Hindlimb muscle (tissue), 1 donor: ENCODE data around the gene PPID. TPM values are rescaled to one million over a fixed set of nuclear protein-coding genes. Genes with fewer than 3 reads are reported as not detected.
A peak's percentile ranks its signal among the peaks of the same experiment; 100 is the strongest.
"Not testable (repeated sequence)": the region's sequence is repeated elsewhere in the genome, so short reads cannot be mapped to it uniquely, and the experiment has no call there.

Experiments used
- DNase-seq: peaks from one replicate; pipeline ENCODE4 v3.0.0-alpha.2; 2013
- polyA plus RNA-seq: library from polyadenylated mRNA; unstranded; fragments of 120-200 nt; gene quantifications from one replicate; pipeline ENCODE4 v1.2.1, GENCODE V29; 2013; ENCODE audit not compliant: insufficient read length

Gene PPID
- polyA plus RNA-seq, result 44.8 TPM

DNA sequence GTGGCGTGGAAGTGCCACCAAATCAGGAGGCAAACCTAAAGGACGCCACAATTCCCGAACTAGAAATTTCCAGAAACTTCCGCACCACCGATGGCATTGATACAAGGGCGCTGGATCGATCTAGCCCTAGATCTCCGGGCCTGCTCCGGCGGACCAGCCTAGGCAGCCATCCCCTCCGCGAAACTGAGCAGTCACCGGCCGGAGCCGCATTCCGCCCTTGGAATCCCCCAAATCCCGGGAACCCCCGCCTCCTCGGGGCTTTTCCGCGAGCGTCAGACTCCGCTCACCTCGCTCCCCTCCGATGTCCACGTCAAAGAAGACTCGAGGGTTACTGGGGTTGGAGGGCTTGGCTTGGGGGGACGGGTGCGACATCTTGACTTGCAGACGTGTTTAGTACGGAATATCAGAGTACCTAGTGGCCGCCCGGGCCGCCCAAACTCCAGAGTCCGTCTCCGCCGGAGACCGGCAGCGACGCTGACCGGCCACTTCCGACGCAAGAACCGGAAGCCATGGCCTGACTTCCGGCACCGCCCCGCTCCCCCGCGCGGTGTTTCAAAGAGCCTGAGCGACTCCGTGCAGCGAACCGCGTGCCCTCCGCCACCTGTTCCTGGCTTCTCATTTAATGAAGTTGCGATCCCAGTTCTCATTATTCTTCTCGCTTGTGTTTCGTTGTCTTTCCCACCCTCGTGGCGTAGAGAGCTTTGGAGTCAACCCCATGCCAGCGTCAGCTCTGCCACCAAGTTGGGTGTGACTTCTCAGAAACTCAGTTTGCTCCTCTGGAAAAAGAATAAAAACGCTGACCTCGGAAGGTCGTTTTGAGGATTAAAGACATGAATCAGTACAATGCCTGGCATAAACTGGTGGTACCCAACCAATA lies at the start of gene PPID:
Gene PPID (minus strand): TSS at position 480 of the 877 bp plus-strand sequence. CDS start 108 bp downstream, at position 372.
- DNase-seq, result peak; percentile 90

DNA sequence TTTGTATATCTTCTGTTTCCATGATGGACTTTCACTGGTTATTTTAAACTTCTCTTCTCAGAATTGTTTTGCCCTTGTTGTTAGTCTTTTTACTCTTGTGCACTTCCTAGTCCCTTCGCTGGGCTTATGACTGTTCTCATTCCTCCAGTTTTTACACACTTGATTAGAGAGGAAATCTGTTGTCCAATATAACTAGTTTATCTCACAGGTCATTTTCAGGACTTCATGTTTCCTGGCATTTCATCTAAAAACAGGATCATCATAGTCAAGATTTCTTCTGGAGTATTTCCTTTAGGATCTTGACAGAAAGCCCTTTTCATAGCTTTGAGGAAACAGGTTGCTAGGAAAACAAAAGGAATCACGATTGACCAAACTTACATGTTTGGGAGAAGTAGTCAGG lies 48.6 kb upstream of the PPID start:
- DNase-seq, result no peak

DNA sequence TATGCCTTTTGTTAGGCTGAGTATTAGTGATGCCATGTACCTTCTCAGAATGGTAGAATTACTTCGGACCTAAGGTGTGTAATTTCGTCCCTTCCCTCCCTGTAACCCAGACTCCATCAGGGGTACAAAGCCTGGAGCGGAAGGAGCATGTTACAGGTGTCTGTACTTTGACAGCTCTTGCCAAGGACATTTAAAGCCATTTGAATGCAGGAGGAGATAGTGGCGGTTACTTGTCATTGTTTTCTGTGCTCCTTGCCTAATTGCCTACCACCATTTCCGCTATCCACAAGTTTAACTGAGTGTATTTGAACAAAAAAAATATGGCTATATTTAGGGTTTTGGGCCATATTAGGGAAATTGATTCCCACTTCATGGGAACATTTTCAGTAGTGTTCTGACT lies 47.5 kb upstream of the PPID start:
- DNase-seq, result no peak

GRCh38 chr4:158769175-158769921 lies 46.2 kb upstream of the PPID start:
- DNase-seq, result peak; percentile 49

DNA sequence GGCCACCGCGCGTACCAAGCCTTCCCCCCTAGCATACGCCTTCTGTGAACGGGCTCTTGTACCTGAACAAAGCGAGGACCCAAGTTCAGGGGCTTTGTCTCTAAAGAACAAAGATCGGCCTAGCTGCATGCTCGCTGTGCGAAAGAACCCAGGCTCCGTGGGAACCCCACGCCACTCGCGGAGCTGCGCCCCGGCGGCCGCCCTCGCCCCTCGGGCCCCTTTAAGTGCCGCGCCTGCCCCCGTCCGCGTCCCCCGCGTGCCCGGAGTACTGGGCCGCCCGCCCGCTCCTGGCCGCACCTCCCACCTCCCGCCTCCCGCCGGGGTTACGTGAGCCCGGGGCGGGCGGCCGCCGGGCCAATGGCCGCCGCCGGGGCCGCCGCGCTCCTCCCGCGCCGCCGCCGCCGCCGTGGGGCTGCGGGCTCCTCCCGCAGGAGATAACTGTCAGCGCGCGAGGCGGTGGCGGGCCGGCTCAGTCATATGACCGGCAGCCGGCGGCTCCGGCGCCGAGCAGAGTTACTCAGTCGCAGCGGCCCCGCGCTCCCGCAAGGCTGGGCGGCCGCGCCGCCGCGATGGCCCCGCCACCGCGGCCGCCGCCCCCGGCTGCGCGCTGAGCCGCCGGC lies 45.5 kb upstream of the PPID start, which contains the start of gene FNIP2:
Gene FNIP2 (plus strand): TSS at position 472 of the 620 bp plus-strand sequence. CDS start 187 bp downstream, outside the sequence.
- peak; percentile 83 for DNase-seq

- DNase-seq, result no peak
Measured at GRCh38 chr4:158767451-158767850, 44.3 kb upstream of the PPID start.

DNA sequence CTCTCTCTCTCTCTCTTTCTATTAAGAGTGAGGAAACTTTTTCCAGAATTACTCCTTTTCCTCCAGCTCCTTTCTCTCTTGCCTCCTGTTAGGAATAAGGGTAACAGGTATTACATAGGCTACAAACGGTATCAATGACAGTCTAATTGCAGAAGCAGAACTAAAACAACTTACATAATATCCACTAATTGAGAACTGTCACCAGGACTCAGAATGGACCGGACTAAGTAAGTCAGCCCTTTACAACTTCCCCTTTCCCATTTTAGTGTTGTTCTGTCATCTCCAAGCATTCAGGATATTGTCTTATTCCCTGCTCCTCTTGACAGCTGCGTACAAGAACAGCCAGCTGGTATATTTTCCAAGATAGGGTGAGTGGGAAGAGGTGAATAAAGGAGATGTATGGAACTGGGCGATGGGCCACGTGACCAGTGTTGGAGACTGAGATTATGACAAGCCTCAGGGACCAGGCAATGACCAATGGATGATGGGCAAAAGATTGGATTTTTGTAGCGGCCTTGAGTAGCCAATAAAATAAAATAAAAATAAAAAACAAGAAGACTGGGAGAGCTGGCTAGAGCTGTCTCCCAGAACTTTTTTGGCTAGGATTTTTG lies 43.3 kb upstream of the PPID start:
- no peak for DNase-seq

- no peak for DNase-seq
Measured at GRCh38 chr4:158763462-158763861, 40.3 kb upstream of the PPID start.

DNA sequence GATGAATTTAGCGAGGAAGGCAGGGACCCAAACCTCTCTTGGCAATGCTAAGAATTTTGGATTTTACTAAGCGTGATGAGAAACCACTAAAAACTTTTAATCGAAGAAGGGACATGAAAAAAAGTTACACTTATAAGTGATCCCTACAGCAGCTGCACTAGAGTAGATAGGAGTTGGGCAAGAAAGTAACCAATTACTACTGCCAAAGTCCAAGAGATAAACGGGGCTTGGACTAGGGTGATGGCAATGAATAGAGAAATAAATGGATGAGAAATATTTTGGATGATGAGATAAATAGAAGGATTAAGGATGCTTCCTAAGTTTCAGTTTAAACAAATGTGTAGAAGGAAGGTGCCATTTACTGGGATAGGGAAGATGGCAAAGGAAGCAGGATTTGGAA lies 39.4 kb upstream of the PPID start:
- no peak for DNase-seq

DNA sequence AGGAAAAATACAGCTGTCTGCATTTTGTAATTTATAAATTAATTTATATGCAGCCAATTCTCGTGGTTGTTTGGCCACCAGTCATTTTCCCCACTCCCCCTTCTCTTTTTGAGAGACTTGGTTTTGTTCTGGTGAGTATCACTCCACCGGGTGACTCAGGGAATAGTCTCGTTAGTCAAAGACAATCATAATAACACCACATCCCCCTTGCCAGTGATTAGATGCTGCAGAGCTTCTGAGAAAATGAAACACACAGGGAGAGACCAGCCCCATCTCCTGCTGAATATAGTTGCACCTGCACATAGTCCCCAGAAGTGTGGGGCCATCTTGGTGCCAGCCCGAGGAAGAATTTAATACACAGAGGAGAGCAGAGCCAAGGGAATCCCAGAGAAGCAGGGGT lies 37.7 kb upstream of the PPID start:
- DNase-seq, result no peak

GRCh38 chr4:158759539-158759938 lies 36.3 kb upstream of the PPID start:
- DNase-seq, result not testable (repeated sequence)

GRCh38 chr4:158758703-158759102 lies 35.5 kb upstream of the PPID start:
- no peak for DNase-seq

- DNase-seq, result no peak
Measured at GRCh38 chr4:158758142-158758541, 34.9 kb upstream of the PPID start.

- DNase-seq, result no peak
Measured at GRCh38 chr4:158756588-158756987, 33.4 kb upstream of the PPID start.

GRCh38 chr4:158755819-158756218 lies 32.6 kb upstream of the PPID start:
- DNase-seq, result not testable (repeated sequence)

DNA sequence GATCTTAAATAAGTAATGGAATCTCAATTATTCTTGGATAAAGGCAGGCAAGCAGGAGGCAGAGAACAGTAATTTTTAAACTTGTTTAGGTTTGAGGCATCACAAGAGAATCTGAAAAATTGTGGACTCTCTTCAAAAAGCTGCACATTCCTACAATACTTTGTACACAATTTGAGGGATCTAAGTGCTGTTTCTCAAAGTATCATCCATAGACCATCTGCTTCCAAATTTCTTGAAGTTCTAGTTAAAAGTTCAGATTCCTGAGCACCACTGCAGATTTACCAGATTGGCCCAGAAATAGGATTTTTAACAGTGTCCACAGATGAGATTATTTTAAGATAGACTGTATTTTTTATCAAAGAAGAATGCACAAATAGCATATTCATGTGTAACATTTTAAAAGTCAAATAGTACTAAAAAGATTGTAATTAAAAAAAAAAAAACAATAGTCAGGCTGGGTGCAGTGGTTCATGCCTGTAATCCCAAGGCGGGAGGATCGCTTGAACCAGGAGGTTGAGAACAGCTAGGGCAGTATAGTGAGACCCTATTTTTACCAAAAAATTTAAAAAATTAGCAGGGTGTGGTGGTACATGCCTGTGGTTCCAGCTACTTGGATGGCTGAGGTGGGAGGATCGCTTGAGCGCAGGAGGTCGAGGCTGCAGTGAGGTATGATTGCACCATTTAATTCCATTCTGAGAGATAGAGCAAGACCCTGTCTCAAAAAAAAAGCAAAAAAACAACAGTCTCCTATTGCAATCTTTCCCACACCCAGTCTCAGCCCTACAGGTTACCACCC lies 31.4 kb upstream of the PPID start:
- no peak for DNase-seq

DNA sequence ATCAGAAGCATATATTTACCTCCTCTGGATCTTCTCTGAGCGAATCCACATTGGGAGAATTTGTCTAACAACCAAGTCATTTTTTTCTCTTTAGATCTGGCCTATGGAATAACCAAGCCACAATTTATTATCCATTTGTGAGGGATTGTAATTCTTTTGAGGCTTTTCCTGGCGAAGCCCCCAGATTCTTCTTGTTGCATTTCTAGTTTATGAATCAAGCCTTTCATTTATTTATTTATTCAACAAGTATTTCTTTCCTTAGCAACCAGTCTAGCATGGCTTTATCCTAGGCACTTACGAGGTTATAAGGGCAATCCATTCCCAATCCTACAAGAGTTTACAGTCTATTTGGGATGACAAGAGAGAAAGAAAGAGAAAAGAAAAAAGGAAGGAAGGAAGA lies 27.2 kb upstream of the PPID start:
- DNase-seq, result no peak

GRCh38 chr4:158746537-158746936 lies 23.3 kb upstream of the PPID start:
- not testable (repeated sequence) for DNase-seq

- no peak for DNase-seq
Measured at GRCh38 chr4:158741326-158742021, 18.3 kb upstream of the PPID start.

DNA sequence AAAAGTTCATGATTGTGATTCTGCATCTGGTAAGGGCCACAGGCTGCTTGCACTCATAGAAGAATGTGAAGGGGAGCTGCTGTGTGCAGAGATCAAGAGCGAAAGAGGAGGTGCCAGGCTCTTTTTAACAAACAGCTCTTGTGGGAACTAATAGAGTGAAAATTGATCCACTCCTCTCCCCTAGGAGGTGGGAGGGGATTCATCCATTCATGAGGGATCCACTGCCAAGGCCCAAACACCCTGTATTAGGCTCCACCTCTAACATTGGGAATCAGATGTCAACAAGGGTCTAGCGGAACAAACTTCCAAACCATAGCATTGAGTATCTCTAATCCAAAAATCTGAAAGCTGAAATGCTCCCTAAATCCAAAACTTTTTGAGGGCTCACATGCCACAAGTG lies 16.4 kb upstream of the PPID start:
- no peak for DNase-seq

DNA sequence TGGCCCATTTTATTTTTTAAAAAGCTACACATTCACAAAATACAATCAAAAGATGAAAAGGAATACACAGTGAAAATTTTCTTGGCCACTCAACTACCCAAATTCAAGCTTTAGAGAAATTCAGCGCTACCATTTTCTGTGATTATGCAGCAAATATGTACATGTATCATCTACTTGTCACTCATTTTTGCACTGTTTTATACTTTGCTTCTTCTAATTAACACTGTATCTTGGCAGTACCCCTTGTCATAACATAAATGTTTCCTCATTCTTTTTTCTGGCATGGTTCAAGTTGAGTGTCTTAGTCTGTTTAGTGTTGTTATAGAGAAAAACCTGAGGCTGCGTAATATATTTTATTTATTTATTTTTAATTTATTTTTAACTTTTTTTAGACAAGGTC lies 15.7 kb upstream of the PPID start:
- DNase-seq, result no peak
